Left renal pelvis (tissue), 4 donors: ENCODE results near the gene TM9SF2. TPM values are rescaled to one million over a fixed set of nuclear protein-coding genes. Genes with fewer than 3 reads are reported as not detected.

Experiments
- DNase-seq, 4 donors: peaks; one replicate each; pipeline ENCODE4 v3.0.0-alpha.2; 2013; ENCODE audit warnings: low read depth in 4 of 4, low spot score in 3 of 4
- polyA plus RNA-seq, 4 donors: library from polyadenylated mRNA; unstranded; fragments of 120-200 nt; gene quantifications; one replicate each; pipeline ENCODE4 v1.2.1, GENCODE V29; 2013; ENCODE audit not compliant: insufficient read length in 4 of 4

The TM9SF2 gene
- polyA plus RNA-seq, 4 donors: 157 to 246 (median 208) TPM

DNA sequence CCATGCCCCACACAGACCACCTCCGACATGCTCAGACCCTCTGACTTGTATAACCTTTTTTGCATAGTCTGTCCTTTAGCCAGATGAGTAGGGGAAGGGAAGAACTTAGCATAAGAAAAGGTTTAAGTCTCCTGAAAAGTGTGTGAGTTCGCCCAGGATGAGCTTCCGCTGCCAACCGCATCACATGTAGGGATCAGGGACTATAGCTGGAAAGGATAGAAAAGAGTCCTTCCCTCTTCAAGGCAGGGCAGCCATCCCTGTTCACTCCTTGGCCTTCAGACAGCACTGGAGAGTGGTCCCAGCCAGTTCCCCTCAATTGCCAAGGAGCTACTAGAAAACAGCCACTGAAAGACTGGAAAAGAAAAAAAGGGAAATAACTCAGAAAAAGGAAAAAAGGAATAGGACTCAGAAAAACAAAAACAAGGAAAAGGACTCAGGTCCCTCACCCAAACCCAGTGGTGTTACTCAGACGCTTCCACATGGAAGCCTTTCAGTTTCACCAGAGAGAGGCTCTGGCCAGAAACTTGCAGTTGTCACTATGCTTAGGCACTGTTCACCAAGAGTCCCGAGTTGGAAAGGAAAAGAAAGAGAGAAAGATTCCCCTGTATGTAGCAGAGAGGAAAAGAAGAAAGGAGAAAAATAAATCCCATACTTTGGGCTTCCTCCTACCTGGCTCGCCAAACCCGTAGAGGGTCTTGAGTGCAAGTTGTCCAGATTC lies 5.6 kb upstream of the TM9SF2 start:
- no peak for DNase-seq

DNA sequence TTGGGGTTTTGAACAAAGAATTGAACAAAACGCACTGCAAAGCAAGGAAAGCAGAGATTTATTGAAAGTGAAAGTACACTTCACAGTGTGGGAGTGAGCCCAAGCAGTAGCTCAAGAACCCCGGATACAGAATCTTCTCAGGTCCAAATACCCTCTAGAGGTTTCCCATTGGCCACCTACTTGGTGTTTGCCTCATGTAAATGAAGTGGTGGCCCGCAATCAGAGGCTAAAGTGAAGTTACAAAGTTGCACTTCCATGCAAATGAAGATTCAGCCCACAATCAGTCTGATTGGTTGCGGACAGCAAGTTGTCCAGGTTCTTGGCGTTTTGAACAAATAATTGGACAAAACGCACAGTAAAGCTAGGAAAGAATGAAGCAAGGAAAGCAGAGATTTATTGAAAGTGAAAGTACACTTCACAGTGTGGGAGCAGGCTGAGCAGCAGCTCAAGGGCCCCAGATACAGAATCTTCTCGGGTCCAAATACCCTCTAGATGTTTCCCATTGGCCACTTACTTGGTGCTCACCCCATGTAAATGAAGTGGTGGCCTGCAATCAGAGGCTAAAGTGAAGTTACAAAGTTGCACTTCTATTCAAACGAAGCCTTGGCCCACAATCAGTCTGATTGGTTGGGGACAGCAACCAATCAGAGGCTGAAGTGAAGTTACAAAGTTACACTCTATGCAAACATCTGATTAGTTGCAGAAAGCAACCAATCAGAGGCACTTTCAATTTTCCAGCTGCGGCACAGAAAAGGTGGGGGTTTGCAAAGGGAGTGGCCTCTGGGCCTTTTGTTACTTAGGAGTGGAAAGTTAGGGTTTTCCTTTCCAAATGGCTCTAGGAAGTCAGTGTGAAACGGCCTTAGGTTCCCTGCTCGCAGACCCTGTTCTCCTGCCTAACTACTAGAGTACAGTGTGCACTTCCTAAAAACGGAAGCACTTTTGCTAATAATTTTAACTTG lies 4.8 kb upstream of the TM9SF2 start:
- DNase-seq: no peak

DNA sequence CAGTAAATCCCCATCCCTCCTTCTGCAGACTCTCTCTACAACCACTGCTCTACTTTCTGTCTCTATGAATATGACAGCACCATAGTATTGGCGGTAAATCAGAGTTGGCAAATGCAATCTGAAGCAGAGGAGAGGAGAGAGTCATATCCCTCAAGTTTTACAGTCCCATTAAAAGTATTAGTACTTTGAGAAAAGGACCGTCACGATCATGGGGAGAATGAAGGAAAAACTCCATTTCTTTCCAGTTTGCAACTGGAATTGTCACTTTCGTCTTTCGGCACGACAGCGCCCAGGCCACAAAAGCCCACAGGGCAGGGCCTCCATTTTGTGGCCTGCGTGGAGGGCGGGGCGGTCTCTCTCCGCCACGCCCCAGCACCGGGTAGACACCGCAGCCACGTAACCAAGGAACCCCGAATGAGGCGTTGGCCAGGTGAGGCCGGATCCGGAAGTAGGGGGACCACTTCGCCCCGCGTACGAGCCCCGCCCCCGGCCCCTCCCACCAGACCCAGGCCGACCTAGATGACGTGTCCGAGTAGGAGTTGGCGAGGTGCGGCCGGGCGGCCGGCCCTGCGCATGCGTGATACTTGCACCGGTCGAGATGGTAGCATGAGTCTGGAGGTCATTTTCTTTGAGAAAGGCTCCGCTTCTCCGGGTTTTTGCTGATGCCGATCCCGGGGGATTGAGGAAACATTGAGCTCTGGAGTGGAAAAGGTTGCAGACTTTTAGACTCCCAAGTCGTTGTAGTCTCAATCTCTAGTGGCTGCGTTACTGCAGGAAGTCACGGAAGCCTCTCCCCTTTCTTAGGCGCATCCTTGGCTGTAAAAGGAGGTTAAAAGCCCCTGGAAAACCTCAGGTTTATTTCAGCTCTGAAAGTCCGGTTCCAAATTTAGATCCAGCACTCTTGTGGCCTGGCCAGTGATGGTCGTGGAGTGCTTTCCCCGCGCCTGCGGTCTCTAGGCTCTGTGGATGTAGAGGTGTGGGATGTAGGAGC lies 2.8 kb upstream of the TM9SF2 start:
- DNase-seq: peak; percentile 93 to 96 (median 96)

DNA sequence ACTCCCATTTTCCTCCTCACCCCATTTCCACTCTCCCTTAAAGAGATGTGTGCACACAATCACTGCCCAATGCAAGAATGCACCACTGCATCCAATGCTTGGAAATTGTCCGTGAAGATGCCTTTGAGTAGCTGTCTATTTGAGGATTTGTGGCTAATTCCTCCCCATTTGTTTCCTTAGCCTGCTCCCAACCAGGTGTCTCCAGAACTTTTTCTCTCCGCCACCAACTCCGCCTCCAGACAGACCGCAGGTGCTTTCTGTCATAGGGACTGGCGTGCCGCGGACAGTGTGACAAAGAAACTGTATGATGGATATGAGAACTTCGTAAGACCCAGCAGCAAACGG lies 461 bp upstream of the TM9SF2 start:
- no peak for DNase-seq

DNA sequence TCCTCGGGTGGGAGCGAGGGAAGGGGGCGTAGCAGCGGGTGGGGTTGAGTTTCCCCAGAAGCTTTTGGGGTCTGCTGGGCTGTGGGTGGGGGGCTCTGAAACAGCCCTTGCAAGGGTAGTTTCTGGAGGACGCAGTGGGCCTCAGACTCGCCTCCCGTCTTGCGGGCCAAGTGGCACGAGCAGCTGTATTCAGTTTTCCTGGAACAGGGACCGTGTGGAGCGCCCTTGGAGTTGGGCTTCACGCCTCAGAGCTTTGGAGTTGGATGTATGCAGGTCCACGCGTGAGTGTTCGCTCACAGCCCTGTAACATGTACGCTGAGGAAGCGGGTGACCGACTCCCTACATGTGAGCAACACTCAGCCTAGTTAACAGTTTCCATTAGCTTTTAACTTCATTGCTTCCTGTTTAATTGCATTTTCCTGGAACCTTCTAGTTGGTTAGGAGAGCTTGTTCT lies 603 bp downstream of the TM9SF2 start:
- DNase-seq: peak in 1 of 4 donors; percentile 14

DNA sequence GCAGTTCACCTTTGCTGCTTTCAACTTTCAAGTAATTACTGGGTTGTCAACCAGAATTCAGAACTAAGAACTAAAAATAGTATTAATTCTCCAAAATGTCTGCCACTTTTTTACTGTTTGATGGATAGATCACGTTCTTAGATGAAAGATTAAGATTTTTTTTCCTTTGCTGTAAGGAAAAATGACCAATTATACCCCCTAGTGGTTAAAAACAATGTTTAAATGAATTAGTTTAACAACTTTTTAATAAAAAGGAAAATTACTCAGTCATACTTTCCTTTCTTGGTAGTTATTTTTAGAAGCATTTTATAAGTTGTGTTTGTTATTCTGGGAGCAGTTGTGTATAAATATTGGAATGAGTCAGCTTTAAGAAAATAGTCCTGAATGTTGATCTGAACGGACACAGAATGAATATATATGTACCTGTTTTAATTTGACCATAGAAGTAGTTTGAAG lies 4.6 kb downstream of the TM9SF2 start:
- DNase-seq: no peak

DNA sequence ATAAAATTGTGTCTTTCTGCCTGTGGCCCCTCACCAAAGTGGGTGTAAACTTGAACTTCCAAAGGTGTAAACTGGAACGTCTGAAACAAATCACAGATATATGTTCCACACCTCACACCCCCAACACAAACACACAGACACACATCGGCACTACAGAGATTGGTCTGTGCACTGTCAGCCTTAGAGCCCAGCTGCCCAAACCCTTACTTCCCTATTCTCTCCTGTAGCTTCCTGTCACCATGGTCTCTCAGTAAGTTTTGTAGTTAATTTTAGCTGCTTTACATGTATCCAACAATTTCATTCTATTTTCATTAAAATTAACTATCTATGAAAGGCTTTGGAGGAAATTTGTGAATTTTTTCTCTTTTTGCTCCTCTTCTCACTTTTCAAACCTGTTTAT lies 5.4 kb downstream of the TM9SF2 start:
- DNase-seq: no peak

DNA sequence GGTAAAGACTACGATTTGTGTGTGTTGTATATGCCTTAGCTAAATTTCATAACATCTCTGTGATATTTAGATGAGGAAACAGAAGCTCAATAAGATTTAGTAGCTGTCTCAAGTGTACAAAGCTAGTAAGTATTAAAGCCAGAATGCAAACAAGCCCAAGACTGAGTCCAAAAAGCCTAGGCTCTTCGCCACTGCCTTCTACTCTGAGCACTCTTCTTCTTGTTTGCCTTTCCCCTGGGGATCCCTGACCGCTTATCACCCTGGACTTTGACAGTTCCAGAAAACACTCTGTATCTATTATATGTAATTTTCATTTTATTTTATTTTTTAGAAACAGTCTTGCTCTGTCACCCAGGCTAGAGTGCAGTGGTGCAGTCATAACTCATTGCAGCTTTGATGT lies 5.8 kb downstream of the TM9SF2 start:
- no peak for DNase-seq

DNA sequence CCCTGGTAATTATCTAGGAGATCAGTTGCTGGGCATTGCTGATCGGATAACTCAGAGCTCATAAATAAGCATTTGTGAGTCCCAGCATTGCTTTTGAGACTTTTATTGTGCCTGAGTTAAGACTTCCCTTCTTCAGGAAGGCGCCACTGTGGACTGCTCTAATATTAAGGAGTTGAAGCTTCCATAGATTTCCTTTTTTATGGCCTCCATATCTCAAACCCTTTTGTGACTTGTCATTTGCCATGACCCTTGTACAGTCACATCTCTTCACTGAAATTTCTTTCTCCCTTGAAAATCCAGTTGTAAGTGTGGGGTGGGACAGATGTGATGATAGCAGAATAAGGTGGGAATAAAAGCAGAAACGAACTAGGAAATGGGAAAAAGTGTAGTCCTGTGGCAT lies 6.3 kb downstream of the TM9SF2 start:
- DNase-seq: no peak

DNA sequence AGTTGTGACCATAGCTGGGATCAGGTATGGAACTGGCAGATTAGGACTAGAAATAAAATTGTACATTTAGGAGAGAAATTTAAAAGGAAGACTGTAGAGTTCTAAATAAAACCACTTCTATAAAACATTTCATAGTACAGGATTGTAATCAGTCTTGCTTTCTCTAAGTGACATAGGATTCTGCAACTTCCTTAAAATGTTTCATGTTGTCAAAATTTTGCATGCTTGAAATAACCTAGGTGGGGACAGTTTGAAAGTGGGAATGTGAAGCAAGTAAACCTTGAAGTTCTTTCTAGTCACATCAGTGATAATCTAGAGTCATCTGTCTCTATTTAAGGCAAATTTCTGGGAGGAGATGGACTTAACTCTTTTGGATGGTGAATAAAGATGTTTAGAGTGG lies 6.7 kb downstream of the TM9SF2 start:
- DNase-seq: no peak

DNA sequence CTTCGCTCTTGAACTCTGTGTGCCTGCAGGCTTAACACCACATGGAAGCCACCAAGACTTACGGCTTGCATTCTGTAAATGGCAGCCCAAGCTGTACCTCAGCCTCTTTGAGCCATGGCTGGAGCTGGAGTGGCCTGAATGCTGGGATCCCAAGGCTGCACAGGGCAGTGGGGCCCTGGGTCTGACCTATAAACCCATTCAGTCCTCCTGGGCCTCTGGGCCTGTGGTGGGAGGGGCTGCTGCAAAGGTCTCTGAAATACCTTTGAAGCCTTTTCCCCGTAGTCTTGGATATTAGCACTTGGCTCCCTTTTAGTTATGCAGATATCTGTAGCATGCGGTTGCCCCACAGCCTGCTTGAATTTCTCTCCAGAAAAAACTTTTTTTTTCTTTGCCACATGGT lies 8.2 kb downstream of the TM9SF2 start:
- no peak for DNase-seq

DNA sequence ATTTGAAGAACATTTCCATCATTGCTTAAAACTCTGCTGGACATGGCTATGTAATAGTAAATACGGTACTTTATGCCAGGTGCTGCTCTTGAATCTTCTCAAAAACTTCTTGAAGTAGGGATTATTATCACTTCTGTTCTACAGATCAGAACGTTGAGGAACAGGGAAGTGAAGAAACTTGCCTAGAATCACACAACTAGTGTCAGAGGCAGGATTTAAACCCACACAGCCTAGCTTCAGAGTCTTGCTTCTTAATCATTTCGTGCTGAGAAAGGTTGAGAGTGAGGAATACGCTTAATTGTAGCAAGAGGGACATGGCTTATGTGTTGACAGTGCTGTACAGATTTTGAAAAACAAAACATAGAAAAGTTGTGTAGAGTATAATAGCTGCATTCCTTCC lies 13.5 kb downstream of the TM9SF2 start:
- no peak for DNase-seq

DNA sequence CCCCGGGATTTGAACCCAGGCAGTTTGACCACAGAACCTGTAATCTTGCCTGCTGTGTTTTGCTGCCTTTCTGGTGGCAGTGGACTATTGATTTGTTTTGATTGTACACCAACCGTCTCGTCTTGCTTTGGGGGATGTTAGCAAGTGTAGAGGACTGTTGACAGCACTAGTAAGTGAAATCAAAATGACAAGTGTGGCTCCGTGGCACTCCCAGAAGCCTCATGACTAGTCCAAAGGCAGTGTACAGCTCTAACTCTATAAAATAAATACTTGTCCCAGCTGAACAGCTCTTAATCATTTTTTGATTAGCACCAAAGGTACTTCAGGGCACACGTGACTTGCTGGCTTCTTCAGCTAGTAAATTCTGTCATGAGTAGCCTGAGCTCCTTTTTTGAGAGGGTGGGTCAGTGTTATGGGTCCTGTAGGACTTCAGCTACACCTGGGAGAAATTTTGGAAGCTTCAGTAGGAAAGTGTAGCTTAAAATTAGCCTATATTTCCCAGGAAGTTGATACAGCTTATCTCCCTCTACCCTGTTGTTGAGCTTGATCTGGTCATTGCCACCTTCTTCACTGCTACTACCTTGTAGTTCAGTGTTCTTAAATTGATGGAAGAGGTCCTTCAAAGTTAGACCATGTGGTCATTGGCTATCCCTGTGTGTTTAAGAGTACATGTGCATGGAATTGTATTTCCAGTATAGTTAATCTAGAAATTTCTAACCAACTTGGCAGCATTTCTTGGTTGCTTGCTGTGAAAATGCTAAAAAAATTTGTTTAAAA lies 15.1 kb downstream of the TM9SF2 start:
- no peak for DNase-seq

DNA sequence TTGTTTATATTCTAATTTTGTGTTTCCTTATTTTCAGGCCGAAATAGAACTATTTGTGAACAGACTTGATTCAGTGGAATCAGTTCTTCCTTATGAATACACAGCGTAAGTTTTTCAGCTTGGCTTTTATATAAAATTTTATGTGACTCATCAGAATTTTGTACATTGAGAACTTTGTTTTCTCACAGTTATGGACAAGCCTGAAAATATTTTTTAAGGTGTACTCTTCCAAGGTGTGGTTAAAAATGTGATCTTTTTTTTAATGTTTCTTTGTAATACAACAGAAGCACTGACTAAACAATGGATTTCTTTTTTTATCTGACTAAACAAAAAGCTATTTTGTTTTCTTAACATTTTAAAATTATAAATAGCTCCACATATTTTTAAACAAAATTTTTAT lies 16.3 kb downstream of the TM9SF2 start:
- DNase-seq: no peak

DNA sequence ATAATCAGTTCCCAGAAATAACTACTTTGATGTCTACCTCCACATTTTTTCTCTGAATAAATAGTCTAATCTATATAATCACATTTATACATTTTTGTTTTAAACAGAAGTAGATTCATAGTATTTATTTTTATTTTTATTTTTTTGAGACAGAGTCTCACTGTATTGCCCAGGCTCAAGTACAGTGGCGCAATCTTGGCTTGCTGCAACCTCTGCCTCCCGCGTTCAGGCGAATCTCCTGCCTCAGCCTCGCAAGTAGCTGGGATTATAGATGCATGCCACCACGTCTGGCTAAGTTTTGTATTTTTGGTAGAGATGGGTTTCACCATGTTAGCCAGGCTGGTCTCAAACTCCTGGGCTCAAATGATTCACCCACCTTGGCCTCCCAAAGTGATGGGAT lies 16.7 kb downstream of the TM9SF2 start:
- DNase-seq: no peak

DNA sequence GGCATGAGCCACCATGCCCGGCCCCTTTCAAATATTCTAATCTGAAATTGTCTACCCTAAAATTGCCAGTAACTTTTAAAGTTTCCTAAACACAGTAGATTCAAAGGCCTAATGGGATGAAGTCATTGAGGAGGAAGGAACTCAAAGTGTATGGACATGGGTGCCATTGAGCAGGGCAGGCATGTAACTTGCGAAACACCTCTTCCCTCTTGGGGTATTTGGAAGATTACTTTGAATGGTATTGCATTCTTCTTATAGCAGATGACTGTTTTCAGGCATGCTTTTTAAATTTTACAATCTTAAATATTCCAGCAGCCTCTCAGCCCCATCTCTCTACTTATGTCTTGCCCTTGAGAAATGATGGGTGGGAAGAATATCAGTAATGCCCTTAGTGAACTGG lies 21.0 kb downstream of the TM9SF2 start:
- no peak for DNase-seq

DNA sequence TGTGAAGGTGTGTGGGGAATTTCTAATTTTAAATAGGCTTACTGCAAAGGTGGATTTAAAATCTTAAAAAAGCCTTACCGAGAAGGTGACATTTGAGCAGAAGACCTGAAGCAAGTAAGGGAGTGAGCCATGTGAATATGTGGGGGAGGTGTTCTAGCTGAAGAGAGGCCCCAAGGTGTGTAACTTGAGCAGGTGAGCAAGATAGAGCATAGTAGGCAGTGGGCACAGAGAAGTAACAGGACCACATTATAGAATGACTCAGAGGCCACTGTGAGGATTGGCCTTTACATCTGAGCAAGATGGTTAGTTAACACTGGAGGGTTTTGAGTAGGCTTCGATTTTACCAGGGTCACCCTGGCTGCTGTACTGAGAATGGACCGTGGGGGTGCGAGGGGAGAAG lies 22.6 kb downstream of the TM9SF2 start:
- DNase-seq: no peak

DNA sequence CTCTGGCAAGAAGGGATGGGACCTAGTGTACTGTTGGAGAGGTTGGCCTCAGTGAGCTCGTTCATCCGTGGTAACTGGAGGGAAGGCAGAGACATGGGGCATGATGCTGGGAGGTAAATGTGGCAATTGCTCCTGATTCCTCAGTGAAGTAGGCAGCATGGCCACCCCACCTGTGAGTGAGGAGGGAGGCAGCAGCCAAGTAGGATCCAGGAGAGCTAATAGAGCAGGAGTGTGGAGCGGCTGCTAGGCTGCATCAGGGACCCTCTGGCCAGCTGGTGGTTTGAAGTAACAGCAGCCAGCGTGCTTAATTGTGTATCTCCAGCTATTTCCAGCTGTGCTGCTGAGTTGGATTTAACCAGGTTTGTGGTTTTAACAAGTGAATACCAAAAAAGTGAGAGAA lies 24.7 kb downstream of the TM9SF2 start:
- no peak for DNase-seq

DNA sequence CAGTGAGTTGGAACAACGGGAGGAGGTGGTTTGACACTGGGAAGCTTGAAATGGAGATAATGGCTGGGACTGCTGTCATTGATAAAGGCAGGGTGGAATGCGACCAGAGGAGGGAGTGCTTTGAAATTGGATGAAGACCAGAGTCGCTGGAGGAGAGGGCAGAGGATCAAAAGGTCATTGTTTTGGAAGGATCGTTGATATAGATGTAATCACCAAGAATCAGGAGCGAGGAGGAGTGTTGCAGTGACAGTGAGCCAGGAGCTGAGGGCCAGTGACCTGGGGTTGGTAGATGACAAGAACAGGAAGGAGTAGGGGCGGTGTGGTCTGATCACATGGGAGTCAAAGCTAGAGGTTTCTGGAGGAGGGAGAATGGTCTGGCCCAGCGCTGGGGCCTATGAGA lies 25.3 kb downstream of the TM9SF2 start:
- no peak for DNase-seq

DNA sequence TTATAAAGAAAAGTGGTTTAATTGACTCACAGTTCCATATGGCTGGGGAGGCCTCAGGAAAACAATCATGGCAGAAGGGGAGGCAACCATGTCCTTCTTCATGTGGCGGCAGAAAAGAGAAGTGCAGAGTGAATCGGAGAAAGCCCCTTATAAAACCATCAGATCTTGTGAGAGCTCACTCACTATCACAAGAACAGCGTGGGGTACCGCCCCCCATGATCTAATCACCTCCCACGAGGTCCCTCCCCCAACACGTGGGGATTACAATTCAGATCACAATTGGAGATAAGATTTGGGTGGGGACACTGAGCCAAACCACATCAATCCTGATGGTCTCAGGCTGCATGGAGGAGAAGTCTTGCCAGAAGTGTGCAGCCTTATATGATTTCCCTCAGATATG lies 26.0 kb downstream of the TM9SF2 start:
- DNase-seq: no peak
